Activated CD4-positive, alpha-beta T cell treated with anti-CD3 and anti-CD28 coated beads, Interleukin-2, amount 10 ng/mL, durations not matched to agents 24 days and 14 days (primary cell): Measurements from ENCODE around the gene FNDC5. TPM values are rescaled to one million over a fixed set of nuclear protein-coding genes. Genes with fewer than 3 reads are reported as not detected.

ENCODE experiments used
- DNase-seq: peaks from one replicate; pipeline ENCODE4 v3.0.0; 2022
- H3K27ac Mint-ChIP-seq: one replicate; pipeline ENCODE4 v1.8.0; 2022; ENCODE audit warnings: mild to moderate bottlenecking, mixed read lengths
- H3K27me3 Mint-ChIP-seq: one replicate; pipeline ENCODE4 v1.8.0; 2022; ENCODE audit warnings: mixed read lengths
- H3K36me3 Mint-ChIP-seq: one replicate; pipeline ENCODE4 v1.8.0; 2022; ENCODE audit warnings: low read depth, mild to moderate bottlenecking, mixed read lengths
- H3K4me1 Mint-ChIP-seq: one replicate; pipeline ENCODE4 v1.8.0; 2021; ENCODE audit warnings: mixed read lengths
- H3K4me3 Mint-ChIP-seq: one replicate; pipeline ENCODE4 v1.8.0; 2022; ENCODE audit warnings: mild to moderate bottlenecking, moderate library complexity, mixed read lengths
- H3K9me3 Mint-ChIP-seq: one replicate; pipeline ENCODE4 v1.8.0; 2021; ENCODE audit warnings: mixed read lengths
- intact Hi-C: fragments of 100-400 bp; cut with micrococcal nuclease; formaldehyde crosslinking; loops from one replicate; pipeline ENCODE4 v1.15.1; 2023
- total RNA-seq: library from RNA; stranded (reverse); gene quantifications from 2 replicates; pipeline ENCODE4 v1.2.3, GENCODE V29; 2022

FNDC5 gene
- total RNA-seq, 1 donor from 2014 or later, result not detected

DNA sequence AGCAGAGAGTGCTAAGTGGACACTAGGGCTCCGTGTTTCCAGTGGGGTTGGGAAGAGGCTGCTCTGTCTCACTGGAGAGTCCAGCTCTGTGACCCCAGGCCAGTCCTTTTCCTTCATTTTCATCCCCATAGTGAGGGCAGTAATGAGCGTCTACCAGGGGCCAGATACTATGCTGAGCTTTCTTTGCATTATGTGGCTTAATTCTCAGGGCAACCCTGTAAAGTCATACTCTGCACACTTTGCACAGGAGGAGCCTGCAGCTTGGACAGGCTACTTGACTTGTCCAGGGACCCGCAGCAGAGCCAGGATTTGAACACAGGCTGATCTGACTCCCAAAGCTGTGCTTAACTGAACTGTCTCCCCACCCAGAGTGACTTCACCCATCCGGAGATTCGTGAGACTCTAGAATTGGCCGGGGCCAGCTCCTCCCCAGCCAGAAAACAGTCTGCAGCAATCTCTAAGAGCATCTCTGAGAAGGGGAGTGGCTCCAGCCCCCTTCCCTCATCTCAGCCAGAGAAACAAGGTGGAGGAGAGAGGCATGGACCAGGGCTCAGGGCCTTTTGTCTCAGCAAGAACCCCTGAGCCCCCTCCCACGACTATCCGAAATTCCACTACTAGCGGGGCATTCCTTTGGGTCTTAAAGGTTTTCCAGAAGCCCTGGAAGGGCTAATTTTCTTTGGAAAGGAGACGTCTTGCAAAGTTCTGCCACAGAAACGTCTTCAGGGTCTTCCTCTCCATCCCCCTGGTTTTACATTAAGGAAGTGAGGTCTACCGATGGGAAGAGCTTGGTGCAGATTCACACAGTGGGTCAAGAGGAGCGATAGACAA lies 866 bp upstream of the FNDC5 start:
- peak; percentile 61 for DNase-seq
- H3K27ac Mint-ChIP-seq, result no peak overlapping the region
- no peaks in the 10 kb centered on the region for H3K9me3 Mint-ChIP-seq
- H3K4me1 Mint-ChIP-seq, result peaks cover 3% of the 10 kb centered on the region
- no peaks in the 10 kb centered on the region for H3K36me3 Mint-ChIP-seq
- intact Hi-C loops, result loop anchor here (1.0 to 5.0 kb wide), 3 partner anchors 99 to 351 kb away; no protein-coding TSS in a partner anchor
- H3K27me3 Mint-ChIP-seq, result peaks cover 49% of the 10 kb centered on the region
- H3K4me3 Mint-ChIP-seq, result peak overlapping the region; percentile 59

DNA sequence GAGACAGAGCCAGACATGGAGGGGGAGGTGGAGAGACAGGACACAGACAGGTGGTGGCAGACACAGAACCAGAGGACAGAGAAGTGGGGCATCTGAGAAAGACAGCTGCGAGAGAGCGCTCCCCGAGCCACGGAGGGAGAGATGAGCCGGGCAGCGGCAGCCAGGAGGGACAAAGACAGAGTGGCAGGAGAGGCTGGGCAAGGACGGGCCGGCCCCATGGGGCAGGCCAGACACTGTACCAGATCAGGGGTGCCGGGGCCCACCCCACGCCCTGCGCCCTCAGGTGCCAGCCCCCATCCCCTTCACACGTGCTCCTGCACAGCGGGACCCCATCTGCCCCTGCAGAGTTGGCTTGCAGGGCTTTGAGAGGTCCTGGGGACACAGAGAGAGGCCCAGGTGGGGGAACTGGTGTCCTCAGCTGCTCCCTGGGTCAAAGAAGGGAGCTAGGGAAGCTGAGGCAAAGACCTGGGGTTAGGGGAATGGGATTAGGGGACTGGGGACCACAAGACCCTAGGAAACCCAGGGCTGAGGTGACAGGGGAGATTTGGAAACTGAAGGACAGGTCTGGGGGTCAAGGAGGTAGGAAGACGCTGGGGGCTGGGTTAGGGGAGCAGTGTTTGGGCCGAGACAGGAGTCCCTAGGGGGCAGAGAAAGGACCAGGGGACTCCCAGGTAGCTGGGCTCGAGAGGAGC lies 643 bp downstream of the FNDC5 start:
- DNase-seq, result no peak
- Mint-ChIP-seq H3K4me3 (peak overlapping the region; percentile 68), H3K27me3 (peaks cover 41% of the 10 kb centered on the region), H3K36me3 (peaks cover 2% of the 10 kb centered on the region), H3K4me1 (peaks cover 3% of the 10 kb centered on the region), H3K9me3 (no peaks in the 10 kb centered on the region), H3K27ac (no peak overlapping the region)
- intact Hi-C loops, result loop anchor here (5.0 kb wide), 2 partner anchors 38 to 98 kb away; no protein-coding TSS in a partner anchor

DNA sequence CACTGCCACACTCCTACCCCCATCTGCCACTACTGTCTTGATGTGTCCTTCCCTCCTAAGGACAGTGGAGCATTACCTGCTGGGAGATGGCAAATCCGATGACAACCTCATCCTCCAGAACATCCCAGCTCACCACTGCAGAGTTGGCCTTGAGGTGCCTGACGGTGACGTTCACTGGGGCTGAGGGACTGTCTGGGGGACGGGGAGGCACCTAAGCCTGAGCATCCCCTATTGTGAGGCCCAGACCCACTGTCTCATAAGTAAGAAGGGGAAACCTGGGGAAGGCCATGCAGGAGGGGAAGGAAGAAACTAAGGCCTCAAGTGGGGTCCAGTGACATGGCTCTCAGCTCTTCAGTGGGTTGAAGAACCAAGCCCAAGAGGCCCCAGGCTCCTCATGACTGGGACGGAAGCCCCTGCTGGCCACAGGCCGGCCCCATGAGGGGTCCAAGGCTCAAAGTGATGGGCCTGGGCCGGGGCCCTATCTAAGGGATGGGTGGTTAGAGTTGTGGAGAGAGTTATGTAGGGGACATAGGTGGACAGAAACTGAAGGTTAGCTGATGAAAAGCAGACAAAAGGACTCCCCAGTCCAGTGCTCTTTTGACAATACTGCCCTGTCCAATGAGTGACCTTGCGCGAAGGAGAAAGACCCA lies 1.8 kb downstream of the FNDC5 start:
- H3K4me1 Mint-ChIP-seq, result peaks cover 3% of the 10 kb centered on the region
- H3K27ac Mint-ChIP-seq, result no peak overlapping the region
- intact Hi-C loops, result loop anchor here (5.0 kb wide), 1 partner anchor 37 kb away; no protein-coding TSS in a partner anchor
- peaks cover 37% of the 10 kb centered on the region for H3K27me3 Mint-ChIP-seq
- peak overlapping the region; percentile 68 for H3K4me3 Mint-ChIP-seq
- DNase-seq, result no peak
- no peaks in the 10 kb centered on the region for H3K9me3 Mint-ChIP-seq
- peaks cover 6% of the 10 kb centered on the region for H3K36me3 Mint-ChIP-seq

DNA sequence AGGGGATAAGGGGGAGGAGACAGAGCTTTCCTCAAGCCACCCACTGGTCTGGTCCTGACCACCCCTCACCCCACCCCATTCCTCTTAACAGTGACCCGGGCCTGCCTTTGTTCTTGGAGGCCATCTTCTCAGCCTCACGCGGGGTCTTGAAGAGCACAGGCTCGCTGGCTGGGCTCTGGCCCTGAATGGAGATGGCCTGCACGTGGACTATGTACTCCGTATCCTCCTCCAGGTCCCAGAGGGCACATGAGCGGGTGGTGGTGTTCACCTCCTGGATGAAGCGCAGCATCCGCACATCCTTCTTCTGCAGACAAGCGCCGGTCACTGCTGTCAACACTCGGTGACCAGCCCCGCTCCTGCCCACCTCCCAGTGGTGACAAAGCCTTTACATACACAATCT lies 2.6 kb downstream of the FNDC5 start:
- peaks cover 3% of the 10 kb centered on the region for H3K4me1 Mint-ChIP-seq
- H3K4me3 Mint-ChIP-seq, result no peak overlapping the region
- no peak for DNase-seq
- intact Hi-C loops, result loop anchor here (5.0 kb wide), 1 partner anchor 36 kb away; no protein-coding TSS in a partner anchor
- H3K27me3 Mint-ChIP-seq, result peaks cover 33% of the 10 kb centered on the region
- no peaks in the 10 kb centered on the region for H3K9me3 Mint-ChIP-seq
- H3K27ac Mint-ChIP-seq, result no peak overlapping the region
- peaks cover 11% of the 10 kb centered on the region for H3K36me3 Mint-ChIP-seq

DNA sequence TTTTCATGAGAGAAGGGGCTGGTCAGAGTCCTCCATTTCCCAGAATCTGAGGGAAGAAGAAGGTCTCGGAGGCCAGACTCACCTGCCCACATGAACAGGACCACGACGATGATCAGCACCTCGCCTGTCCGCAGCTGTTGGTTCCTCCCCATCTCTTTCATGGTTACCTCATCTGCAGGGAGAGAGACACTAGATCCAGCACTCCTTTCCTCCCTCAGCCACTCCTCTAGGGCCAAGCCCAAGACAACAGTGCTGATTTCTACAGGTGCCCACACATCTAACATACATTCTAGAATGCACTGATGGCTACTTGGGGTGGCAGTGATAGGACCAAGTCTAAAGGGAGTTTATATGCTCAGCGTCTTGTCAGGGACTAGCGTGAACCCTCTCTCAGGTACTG lies 3.0 kb downstream of the FNDC5 start:
- DNase-seq, result no peak
- H3K36me3 Mint-ChIP-seq, result peaks cover 14% of the 10 kb centered on the region
- no peak overlapping the region for H3K4me3 Mint-ChIP-seq
- intact Hi-C loops, result loop anchor here (5.0 kb wide), 1 partner anchor 35 kb away; no protein-coding TSS in a partner anchor
- no peak overlapping the region for H3K27ac Mint-ChIP-seq
- H3K4me1 Mint-ChIP-seq, result peaks cover 3% of the 10 kb centered on the region
- H3K27me3 Mint-ChIP-seq, result peaks cover 31% of the 10 kb centered on the region
- no peaks in the 10 kb centered on the region for H3K9me3 Mint-ChIP-seq

DNA sequence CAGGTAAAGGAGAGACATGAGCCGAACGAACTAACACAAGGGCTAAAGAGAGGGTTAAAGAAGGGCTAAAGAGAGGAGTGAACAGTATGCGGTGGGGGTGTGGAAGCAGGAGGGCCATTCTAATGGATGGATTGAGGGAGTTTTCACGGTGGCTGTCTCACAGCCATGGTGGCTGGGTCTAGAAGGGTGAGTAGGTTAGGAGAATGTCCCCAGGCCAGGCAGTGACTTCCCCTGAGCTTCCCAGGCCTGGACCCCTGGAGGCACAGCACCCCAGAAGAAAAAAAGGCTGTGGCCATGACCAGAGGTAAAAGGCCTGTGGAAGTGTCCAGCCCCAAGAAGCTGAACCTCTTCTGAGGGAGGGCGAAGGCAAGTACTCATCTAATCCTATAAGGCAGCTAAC lies 3.6 kb downstream of the FNDC5 start:
- no peak overlapping the region for H3K4me3 Mint-ChIP-seq
- H3K27ac Mint-ChIP-seq, result no peak overlapping the region
- H3K27me3 Mint-ChIP-seq, result peaks cover 29% of the 10 kb centered on the region
- no peaks in the 10 kb centered on the region for H3K9me3 Mint-ChIP-seq
- peaks cover 3% of the 10 kb centered on the region for H3K4me1 Mint-ChIP-seq
- intact Hi-C loops, result loop anchor here (5.0 kb wide), 1 partner anchor 35 kb away; no protein-coding TSS in a partner anchor
- no peak for DNase-seq
- peaks cover 17% of the 10 kb centered on the region for H3K36me3 Mint-ChIP-seq

DNA sequence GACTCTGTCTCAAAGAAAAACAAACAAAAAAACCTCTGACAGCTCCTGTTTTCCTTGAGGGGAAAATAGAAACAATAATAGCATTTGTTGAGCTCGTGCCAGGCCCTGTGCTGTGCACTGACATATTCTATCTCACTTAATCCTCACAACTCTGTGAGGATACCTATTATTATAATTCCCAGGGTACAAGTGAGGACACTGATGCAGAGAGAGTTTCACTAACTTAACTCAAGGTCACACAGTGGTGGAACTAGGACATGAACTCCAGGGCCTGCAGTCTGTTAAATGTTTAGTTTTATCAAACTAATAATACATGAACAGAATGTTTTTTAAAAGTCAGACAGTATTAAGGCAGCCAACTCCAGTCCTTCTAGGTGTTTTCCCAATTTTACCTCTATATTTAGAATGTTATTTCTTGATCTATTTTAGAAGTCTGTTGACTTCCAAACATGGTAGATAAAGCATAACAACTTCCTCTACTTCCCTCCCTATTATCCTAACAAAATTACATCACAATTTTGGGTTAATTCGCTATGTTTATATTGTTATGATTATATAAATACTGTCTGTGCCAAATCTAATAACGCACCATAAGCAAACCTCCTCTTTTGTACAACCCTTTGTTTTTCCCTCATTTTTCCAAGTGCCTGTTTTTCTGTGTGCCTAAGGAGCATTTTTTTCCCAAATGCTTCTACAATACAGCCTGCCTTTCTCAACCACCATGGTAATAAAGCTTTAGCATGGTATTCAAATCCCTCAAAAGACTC lies 4.9 kb downstream of the FNDC5 start:
- Mint-ChIP-seq H3K27ac (no peak overlapping the region), H3K36me3 (peaks cover 26% of the 10 kb centered on the region), H3K4me1 (peaks cover 2% of the 10 kb centered on the region), H3K4me3 (no peak overlapping the region), H3K9me3 (no peaks in the 10 kb centered on the region), H3K27me3 (peaks cover 17% of the 10 kb centered on the region)
- intact Hi-C loops, result loop anchor here (5.0 kb wide), 1 partner anchor 34 kb away; no protein-coding TSS in a partner anchor
- DNase-seq, result no peak

DNA sequence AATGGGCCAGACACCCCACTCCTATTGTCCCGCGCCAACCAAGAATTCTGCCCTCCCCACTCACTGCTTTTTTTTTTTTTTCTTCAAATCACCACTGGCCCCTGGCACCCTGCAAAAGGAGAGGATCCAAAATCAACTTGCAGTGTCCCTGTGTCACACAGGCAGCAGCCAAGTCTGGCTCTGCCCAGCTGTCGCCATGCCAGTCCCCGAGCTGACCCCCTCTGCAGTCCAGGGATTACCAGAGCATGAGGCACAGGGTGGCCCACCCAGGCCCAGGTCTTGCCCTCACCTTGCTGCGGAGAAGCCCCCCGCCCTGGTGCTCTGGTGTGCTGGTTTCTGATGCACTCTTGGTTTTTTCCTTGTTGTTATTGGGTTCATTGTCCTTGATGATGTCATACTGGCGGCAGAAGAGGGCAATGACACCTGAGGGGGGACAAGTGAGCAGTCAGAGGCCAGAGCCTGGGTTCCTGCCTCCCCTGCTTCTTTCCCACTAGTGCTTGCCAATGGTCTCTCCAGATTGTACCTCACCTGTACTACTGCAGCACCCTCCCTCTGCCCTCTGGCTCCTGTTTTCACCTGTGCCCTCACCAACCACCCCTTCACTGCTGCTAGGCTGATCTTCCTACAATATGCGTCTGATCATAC lies 6.2 kb downstream of the FNDC5 start:
- no peak overlapping the region for H3K27ac Mint-ChIP-seq
- H3K4me1 Mint-ChIP-seq, result no peaks in the 10 kb centered on the region
- no peaks in the 10 kb centered on the region for H3K9me3 Mint-ChIP-seq
- no peak overlapping the region for H3K4me3 Mint-ChIP-seq
- no peak for DNase-seq
- peaks cover 9% of the 10 kb centered on the region for H3K27me3 Mint-ChIP-seq
- intact Hi-C loops, result loop anchor here (5.0 kb wide), 1 partner anchor 32 kb away; no protein-coding TSS in a partner anchor
- H3K36me3 Mint-ChIP-seq, result peaks cover 31% of the 10 kb centered on the region

DNA sequence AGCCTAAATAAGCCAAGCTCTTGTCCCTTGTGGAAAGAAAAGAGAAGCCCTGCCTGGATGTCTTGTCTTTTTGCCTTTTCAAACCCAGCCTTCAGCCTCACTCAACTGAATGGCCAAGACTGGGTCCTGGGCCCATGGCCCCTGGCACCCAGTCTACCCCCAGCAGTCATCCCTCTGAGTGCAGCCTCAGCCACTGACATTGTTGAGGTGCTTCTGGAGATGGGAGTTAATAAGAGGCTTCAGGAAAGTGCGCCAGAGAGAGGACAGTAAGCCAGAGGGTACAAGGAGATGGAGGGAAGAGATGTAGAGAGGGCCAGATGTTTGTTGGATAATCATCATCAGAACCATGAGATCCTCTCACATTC lies 6.8 kb downstream of the FNDC5 start:
- no peak overlapping the region for H3K27ac Mint-ChIP-seq
- DNase-seq, result no peak

DNA sequence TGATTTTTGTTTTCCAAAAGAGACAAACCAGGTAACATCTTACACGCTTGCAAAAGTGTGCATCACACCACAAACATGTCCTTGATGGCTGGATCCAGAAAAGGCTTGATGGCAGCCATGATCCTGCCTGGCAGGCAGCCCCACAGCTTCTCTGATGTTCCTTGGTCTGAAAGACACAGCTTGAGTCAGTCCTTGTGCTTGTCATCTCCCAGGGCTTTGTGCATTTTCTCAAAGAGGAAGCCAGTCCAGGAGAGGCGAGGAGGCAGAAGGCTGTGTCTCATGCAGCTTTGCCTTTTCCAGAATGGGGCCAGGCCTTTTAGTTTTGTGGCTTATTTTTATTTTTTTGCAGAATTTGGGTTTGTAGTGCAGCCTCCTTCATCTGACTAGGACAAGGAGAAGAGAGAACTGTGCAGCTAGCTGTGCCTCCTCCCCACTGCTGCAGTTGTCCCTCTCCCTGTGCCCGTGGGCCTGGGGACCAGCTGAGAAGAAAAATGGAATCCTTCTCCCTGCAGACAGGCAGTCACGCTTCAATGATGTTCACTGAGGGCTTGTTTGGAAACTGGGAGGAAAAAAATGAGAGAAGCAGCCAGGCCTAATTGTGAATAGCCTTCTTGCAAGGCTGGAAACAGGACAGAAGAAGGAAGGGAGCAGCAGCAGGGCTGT lies 7.4 kb downstream of the FNDC5 start:
- intact Hi-C loops, result no loop called here
- H3K9me3 Mint-ChIP-seq, result no peaks in the 10 kb centered on the region
- H3K4me3 Mint-ChIP-seq, result no peak overlapping the region
- no peak overlapping the region for H3K27ac Mint-ChIP-seq
- H3K36me3 Mint-ChIP-seq, result peaks cover 34% of the 10 kb centered on the region
- DNase-seq, result no peak
- no peaks in the 10 kb centered on the region for H3K27me3 Mint-ChIP-seq
- H3K4me1 Mint-ChIP-seq, result no peaks in the 10 kb centered on the region

More for the DNA sequence above, 6.8 kb downstream of the FNDC5 start:
- Mint-ChIP-seq H3K4me3 (no peak overlapping the region), H3K27me3 (peaks cover 2% of the 10 kb centered on the region), H3K36me3 (peaks cover 31% of the 10 kb centered on the region), H3K4me1 (no peaks in the 10 kb centered on the region), H3K9me3 (no peaks in the 10 kb centered on the region)
- intact Hi-C loops, result no loop called here

DNA sequence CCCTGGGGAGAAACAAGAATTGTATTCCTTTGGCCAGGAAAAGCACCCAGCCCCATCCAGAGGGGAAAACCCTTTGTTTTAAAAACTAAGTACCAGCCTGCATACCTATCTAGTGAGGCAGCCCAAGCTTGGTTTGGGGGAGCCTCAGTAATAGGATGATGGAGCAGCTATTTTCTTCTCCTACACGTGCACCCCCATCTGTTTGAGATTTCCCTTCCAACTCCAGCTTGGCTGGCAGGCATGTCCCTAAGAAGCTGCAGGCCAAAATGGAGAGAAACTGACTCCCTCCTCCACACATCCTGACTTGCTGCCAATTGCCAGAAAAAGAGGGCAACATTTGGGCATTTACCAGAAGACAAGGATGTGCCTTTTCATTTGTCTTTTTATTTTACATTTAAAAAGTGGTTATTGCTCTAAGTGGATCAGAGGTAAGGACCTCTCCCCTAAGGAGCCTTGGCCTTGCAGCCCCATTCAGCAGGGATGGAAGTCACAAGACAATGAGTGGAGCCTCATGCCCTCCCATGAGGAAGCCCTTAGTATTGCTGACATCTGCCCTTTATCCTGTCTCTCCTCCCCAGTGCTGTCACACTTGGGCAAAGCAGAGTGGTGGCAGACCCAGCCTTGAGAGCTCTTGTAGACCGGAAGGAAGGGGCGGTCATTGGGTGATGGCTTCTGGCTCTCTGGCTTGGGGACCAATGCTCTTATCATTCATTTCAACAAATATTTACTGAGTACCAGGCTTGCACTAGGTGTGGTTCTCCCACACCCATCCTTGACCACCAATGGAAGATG lies 8.6 kb downstream of the FNDC5 start:
- peaks cover 40% of the 10 kb centered on the region for H3K36me3 Mint-ChIP-seq
- H3K4me3 Mint-ChIP-seq, result no peak overlapping the region
- intact Hi-C loops, result no loop called here
- no peaks in the 10 kb centered on the region for H3K4me1 Mint-ChIP-seq
- no peaks in the 10 kb centered on the region for H3K9me3 Mint-ChIP-seq
- H3K27ac Mint-ChIP-seq, result peak overlapping the region; percentile 24
- H3K27me3 Mint-ChIP-seq, result no peaks in the 10 kb centered on the region
- no peak for DNase-seq

DNA sequence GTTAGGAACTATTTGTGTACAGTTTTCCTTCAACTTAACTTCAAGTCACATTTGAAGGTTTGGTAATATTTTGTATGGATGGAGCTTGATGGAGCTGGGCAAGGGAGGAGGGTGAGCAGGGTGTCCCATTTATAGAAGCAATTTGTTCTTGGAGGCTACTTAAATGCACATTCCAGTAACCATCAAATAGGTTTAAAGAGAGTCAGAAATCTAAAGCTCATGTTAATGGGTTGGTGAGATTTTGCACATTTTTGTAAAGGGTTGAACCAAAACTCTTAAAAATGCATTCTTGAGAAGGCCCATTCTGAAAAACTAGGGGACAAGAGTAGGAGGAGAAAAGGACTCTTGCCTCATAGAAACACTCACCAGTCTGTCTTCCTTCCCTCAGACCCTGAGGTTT lies 10.1 kb downstream of the FNDC5 start:
- H3K27me3 Mint-ChIP-seq, result no peaks in the 10 kb centered on the region
- DNase-seq, result no peak
- H3K27ac Mint-ChIP-seq, result peak overlapping the region; percentile 53
- no peaks in the 10 kb centered on the region for H3K9me3 Mint-ChIP-seq
- intact Hi-C loops, result no loop called here
- no peak overlapping the region for H3K4me3 Mint-ChIP-seq
- peaks cover 49% of the 10 kb centered on the region for H3K36me3 Mint-ChIP-seq
- H3K4me1 Mint-ChIP-seq, result no peaks in the 10 kb centered on the region
